Tongue (tissue), 2 donors: ENCODE results near the gene GPHN. TPM values are rescaled to one million over a fixed set of nuclear protein-coding genes. Genes with fewer than 3 reads are reported as not detected.

ENCODE experiments used
- DNase-seq: peaks from one replicate; pipeline ENCODE4 v3.0.0-alpha.2; 2015
- total RNA-seq: library from RNA; depleted of rRNA; stranded (reverse); fragments of >200 nt; gene quantifications from one replicate; pipeline ENCODE4 v1.2.3, GENCODE V29; 2014

GPHN gene
- total RNA-seq, 1 donor from 2014 or later: 26.7 TPM

GRCh38 chr14:67167420-67168109 lies 659.6 kb downstream of the GPHN start:
- DNase-seq: no peak

GRCh38 chr14:67168110-67168441 lies 660.1 kb downstream of the GPHN start:
- no peak for DNase-seq

DNA sequence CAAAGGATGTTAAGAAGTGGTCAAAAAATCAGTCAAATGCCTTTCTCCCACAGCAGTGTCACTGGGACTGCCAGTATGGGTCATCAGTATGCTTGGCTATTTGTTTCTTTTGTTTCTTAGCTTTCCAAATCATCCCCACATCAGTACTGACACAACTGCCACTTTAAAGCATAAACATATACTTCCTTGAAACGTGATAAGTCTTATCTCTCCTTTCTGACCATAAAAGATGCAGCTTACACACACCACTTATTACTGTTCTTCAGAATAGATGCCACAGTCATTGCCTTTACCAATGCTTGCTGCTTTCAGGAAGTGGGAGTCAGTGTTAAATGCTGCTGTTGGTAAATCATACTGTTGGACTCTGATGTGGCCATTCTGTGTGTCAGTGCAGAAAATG lies 662.7 kb downstream of the GPHN start:
- no peak for DNase-seq

GRCh38 chr14:67172056-67172455 lies 664.1 kb downstream of the GPHN start:
- DNase-seq: no peak

GRCh38 chr14:67172520-67172919 lies 664.6 kb downstream of the GPHN start:
- DNase-seq: no peak

DNA sequence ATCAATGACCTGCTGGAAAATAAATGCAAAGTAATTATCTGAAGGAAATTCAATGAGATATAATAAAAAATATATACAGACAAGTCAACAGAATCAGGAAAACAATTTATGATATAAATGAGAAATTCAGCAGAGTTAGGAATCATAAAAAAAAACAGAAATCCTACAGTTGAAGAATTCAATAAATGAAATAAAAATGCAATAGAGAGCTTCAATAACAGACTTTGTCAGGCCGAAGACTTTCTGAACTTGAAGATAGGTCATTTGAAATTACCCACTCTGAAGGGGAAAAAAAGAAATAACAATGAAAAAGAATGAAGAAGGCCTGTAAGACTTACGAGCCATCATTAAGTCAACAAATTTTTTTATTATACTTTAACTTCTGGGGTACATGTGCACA lies 665.8 kb downstream of the GPHN start:
- no peak for DNase-seq

- no peak for DNase-seq
Observed at GRCh38 chr14:67186172-67186768, 678.3 kb downstream of the GPHN start.

DNA sequence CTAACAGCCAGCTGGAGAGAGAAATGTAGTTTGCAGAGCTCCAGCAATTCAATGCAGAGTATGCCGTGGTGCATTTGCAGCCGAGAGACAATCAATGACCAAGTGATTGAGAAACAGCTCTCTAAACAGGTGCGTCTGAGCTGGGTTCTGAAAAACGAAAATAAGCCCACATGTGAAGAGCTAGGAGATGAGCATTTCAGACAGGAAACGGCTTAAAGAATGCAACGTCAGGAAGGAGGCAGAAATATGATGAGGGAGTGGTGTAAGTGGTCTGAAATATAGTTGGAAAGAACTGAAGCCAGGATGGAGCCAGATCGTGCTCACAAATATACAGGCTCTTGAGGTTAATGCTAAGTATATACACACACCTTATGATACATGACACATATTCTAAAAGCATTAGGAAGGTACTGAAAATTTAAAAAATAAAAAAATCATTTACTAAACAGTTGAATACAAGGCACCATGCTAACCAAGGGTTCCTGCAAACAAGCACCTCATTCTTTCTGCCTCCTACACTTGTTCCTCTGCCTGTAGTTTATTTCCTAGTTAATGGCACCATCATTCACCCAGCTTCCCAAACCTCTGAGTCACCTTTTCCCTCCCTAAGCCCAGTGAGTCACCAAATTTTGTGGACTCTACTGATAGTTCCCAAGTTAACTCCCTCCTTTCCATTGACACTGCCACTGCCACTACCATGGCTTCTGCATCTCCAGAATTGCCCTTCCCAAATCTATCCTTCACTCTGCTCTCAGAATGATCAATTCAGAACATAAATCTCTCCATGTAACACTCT lies 679.0 kb downstream of the GPHN start:
- no peak for DNase-seq

GRCh38 chr14:67187826-67188225 lies 679.9 kb downstream of the GPHN start:
- no peak for DNase-seq

GRCh38 chr14:67188326-67188725 lies 680.4 kb downstream of the GPHN start:
- DNase-seq: no peak

DNA sequence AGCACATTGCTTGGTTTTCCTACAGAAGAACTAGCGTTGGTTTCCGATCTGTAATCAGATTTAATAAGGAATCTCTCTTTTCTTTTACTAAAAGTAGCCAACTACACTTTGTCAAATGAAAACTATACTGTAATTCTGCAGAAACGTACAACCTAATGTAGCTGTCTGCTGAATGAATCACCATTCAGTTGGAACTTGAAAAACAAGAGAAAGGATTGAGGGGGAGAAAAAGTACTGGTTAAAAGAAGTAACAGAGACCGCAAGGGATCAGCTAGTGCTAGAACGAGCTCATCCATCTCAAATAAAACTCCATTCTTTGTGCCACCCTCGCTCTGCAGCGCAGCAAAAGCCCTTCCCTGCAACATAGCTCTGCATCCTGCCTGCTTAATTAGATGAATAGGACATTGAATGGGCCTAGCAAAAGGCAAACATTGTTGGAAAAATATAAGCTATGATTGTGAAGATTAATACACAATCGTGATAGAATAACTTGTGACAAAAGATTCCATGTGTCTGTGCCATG lies 683.9 kb downstream of the GPHN start:
- no peak for DNase-seq

GRCh38 chr14:67192366-67192765 lies 684.4 kb downstream of the GPHN start:
- no peak for DNase-seq

- no peak for DNase-seq
Observed at GRCh38 chr14:67195279-67195678, 687.3 kb downstream of the GPHN start.

DNA sequence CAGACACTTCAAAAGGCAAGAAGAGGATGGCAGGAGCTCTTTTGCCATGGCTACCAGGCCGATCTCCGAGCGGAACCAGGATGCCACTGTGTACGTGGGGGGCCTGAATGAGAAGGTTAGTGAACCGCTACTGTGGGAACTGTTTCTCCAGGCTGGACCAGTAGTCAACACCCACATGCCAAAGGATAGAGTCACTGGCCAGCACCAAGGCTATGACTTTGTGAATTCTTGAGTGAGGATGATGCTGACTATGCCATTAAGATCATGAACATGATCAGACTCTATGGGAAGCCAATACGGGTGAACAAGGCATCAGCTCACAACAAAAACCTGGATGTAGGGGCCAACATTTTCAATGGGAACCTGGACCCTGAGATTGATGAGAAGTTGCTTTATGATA lies 691.1 kb downstream of the GPHN start:
- DNase-seq: no peak

DNA sequence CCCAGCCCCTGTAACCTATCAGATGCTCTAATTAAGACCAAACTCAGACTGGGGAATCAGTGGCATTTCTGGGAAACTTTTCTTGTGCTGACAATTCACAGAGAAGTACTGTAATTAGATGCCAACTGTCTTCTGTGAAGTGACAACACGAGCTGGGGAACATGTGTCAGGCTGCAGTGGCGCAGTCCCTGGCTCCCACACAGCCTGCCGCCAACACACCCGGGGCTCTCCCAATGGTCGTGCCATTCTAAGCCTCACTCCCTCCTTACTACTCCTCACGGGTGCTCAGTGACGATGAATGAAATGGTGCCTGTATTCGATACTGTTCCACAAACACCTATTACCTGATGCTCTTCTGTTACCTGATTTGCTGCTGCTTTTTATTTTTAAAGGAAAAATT lies 699.9 kb downstream of the GPHN start:
- no peak for DNase-seq

GRCh38 chr14:67218126-67218525 lies 710.2 kb downstream of the GPHN start:
- DNase-seq: no peak

DNA sequence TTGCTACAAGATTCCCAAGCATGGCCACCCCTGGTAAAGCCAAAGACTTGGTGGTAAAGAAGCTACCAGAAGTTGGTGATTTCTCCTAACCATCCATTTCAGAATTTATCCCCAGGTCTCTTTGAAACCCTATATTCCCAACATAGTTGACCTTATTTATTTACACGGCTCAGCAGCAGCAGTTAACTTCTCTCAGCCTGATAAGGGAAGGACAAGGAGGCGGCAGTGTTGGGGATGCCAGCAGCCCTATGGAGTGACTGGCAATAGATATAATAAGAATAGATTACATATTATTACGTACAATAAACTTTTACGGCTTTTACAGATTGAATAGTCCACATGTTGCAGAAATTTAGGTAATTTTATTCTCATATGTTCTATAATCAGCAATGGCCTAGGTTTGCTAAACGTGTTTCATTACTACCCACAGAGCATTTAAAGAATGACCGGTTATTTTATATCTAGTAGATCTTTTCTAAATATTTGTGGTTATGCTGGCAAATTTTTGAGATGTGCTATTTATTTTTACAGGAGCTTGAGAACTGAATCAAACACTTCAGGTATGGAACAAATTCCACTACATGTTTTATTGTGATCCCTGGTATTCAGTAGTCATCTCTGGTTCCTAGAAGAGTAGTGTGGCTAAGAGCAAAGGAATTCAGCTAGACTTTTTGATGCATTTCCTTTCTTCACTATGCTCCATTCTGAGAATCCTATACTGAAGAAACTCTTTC lies 713.5 kb downstream of the GPHN start:
- DNase-seq: no peak

DNA sequence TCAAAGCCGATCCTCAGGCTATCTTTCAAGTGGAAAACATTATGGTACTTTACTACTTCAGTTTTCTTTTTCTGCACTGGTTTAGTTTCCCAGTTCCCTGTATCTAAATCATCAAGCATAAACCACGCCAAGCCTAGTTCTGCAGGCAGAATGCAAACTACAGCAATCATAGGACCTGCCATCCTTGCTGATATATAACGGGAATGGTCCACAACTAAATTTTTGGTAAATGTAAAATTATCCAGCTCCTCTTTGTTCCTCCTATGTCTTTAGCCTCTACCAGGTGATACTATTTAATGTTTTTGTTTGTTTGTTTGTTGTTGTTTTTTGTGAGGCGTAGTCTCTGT lies 714.0 kb downstream of the GPHN start:
- DNase-seq: no peak

GRCh38 chr14:67225523-67225922 lies 717.6 kb downstream of the GPHN start:
- no peak for DNase-seq

DNA sequence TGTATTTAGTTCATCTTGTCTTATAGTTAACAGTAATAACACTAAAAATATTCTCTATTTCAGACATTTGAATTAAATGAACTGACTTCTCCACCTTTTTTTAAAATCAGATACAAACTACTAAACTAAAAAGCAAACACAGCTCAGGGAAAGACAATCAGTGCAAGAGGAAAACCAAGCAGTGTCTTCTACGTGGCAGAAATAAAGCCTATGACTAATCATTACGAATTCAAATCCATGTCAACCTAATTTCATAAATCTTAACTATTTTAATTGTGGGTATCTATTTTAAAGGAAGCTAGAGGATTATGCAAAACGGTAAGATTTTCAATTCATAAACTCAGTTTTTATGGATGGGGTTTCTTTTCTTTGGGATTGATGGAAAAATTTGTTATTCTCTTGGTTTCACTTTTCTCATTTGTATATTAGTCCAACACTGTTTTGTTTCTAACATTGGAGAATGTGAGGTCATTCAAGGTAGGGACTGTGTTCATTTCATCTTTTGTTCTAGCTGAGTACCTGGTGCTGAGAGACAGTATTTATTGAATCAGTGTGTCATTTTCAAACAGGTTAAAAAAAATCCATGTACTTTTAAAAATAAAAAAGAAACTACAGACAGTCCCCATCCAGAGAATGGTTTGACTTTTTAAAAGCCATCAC lies 720.5 kb downstream of the GPHN start:
- no peak for DNase-seq
